B cell (primary cell): ENCODE results near the gene ZFYVE16. TPM values are rescaled to one million over a fixed set of nuclear protein-coding genes. Genes with fewer than 3 reads are reported as not detected.

ENCODE experiments used
- ATAC-seq: fragments of 200-7000 bp; cut with Tn5 transposase; one replicate; pipeline ENCODE4 v1.10.0; 2021; ENCODE audit warnings: low read depth, mild to moderate bottlenecking, moderate number of reproducible peaks, moderate library complexity
- CTCF ChIA-PET: fragments of 350-600 bp; sonication (Branson Sonifier 250); formaldehyde crosslinking; loops from one replicate; lab custom pipeline; 2021; ENCODE audit warnings: antibody characterized with exemption, inconsistent platforms; lab: Charles Lee
- POLR2A ChIA-PET: fragments of 350-600 bp; sonication (Branson Sonifier 250); formaldehyde crosslinking; loops from one replicate; lab custom pipeline; 2021; ENCODE audit warnings: antibody characterized with exemption; lab: Charles Lee
- DNase-seq: peaks from one replicate; pipeline ENCODE4 v3.0.0; 2013
- H2AFZ ChIP-seq: 2 replicates; pipeline ENCODE4 v1.6.1; 2012; ENCODE audit warnings: mild to moderate bottlenecking, low read depth, low read length; ENCODE audit not compliant: insufficient read depth, poor library complexity, severe bottlenecking
- H3K27ac ChIP-seq, 2 donors: 1 replicate in 1 of 2; 2 replicates in 1 of 2; pipeline ENCODE4 v1.5.1; 2012 to 2013; ENCODE audit warnings: low read length in 2 of 2, mild to moderate bottlenecking in 2 of 2, moderate library complexity in 1 of 2
- H3K27me3 ChIP-seq, 4 experiments: fragments of 200-600 bp in 1 of 4; sonication (generic) in 1 of 4; replicated peaks in 1 of 4; 1 replicate in 2 of 4; 2 replicates in 2 of 4; pipeline versions ENCODE4 v1.6.1 to v1.7.0; 2013 to 2016; ENCODE audit warnings: low read length in 3 of 4, mild to moderate bottlenecking in 2 of 4, mixed read lengths in 1 of 4, moderate library complexity in 1 of 4; ENCODE audit not compliant: insufficient read depth in 4 of 4, control insufficient read depth in 3 of 4; ENCODE audit errors: control extremely low read depth in 1 of 4
- H3K36me3 ChIP-seq, 2 experiments: replicated peaks in 1 of 2; 1 replicate in 1 of 2; 2 replicates in 1 of 2; pipeline versions ENCODE4 v1.6.1 to v1.7.1; 2013; ENCODE audit warnings: low read length in 1 of 2; ENCODE audit not compliant: insufficient read depth in 2 of 2, control insufficient read depth in 1 of 2; ENCODE audit errors: control extremely low read depth in 1 of 2, extremely low read depth in 1 of 2
- H3K4me1 ChIP-seq, 2 donors: fragments of 200-600 bp in 1 of 2; sonication (generic) in 1 of 2; 1 replicate in 1 of 2; 2 replicates in 1 of 2; pipeline versions ENCODE4 v1.5.1 to v1.6.1; 2013 to 2017; ENCODE audit warnings: low read length in 2 of 2; ENCODE audit not compliant: control insufficient read depth in 2 of 2, insufficient read depth in 2 of 2
- H3K4me2 ChIP-seq: replicated peaks from 2 replicates; pipeline ENCODE3; 2012; ENCODE audit warnings: mild to moderate bottlenecking, low read depth, low read length; ENCODE audit not compliant: poor library complexity, severe bottlenecking
- H3K4me3 ChIP-seq, 5 experiments: fragments of 200-600 bp in 1 of 5; sonication (generic) in 1 of 5; 1 replicate in 3 of 5; 2 replicates in 2 of 5; pipeline versions ENCODE4 v1.5.1 to v1.7.0; 2011 to 2016; ENCODE audit warnings: low read length in 4 of 5, mild to moderate bottlenecking in 4 of 5, low read depth in 2 of 5, control low read depth in 1 of 5, moderate library complexity in 1 of 5; ENCODE audit not compliant: insufficient read depth in 1 of 5; ENCODE audit errors: control extremely low read depth in 1 of 5, extremely low read depth in 1 of 5
- H3K79me2 ChIP-seq: fragments of 200-600 bp; sonication (generic); one replicate; pipeline ENCODE4 v1.6.0; 2016; ENCODE audit warnings: low read length; ENCODE audit not compliant: control insufficient read depth, insufficient read depth
- H3K9ac ChIP-seq: fragments of 200-600 bp; sonication (generic); 2 replicates; pipeline ENCODE4 v1.6.1; 2017; ENCODE audit warnings: mild to moderate bottlenecking, low read length, moderate library complexity
- H3K9me3 ChIP-seq, 3 donors: one replicate each; pipeline versions ENCODE4 v1.6.1 to v1.7.1; 2013; ENCODE audit warnings: low read length in 2 of 3; ENCODE audit not compliant: control insufficient read depth in 2 of 3, insufficient read depth in 1 of 3; ENCODE audit errors: control extremely low read depth in 1 of 3
- H4K20me1 ChIP-seq: 2 replicates; pipeline ENCODE4 v1.6.0; 2012; ENCODE audit warnings: mild to moderate bottlenecking, low read length; ENCODE audit not compliant: insufficient read depth, control insufficient read depth, poor library complexity, severe bottlenecking
- H3K27ac Mint-ChIP-seq: one replicate; pipeline ENCODE4 v1.8.0; 2021; ENCODE audit warnings: mixed read lengths
- H3K27me3 Mint-ChIP-seq: one replicate; pipeline ENCODE4 v1.8.0; 2021; ENCODE audit warnings: mixed read lengths
- H3K4me1 Mint-ChIP-seq: one replicate; pipeline ENCODE4 v1.8.0; 2021; ENCODE audit warnings: mixed read lengths
- H3K4me3 Mint-ChIP-seq: one replicate; pipeline ENCODE4 v1.8.0; 2021; ENCODE audit warnings: mixed read lengths
- H3K9me3 Mint-ChIP-seq: one replicate; pipeline ENCODE4 v1.8.0; 2022; ENCODE audit warnings: mixed read lengths; ENCODE audit not compliant: insufficient read depth
- CTCF ChIP-seq: fragments of 200-600 bp; IDR thresholded peaks from one replicate; pipeline ENCODE4 v1.8.0; 2022; ENCODE audit warnings: antibody characterized with exemption, mild to moderate bottlenecking
- EZH2 ChIP-seq: IDR thresholded peaks from 2 replicates; pipeline ENCODE4 v1.6.1; 2012; ENCODE audit warnings: borderline replicate concordance, low read depth, mild to moderate bottlenecking, moderate library complexity, low read length; ENCODE audit not compliant: insufficient read depth, poor library complexity, severe bottlenecking
- WGBS: methylation state at CpG from one replicate; pipeline ENCODE4 v1.1.5; 2013; ENCODE audit warnings: missing lambda C conversion rate; ENCODE audit not compliant: insufficient coverage; 5-methylcytosine and 5-hydroxymethylcytosine counted together
- intact Hi-C: fragments of 100-400 bp; cut with micrococcal nuclease; formaldehyde crosslinking; loops from one replicate; pipeline ENCODE4 v1.10.0; 2022
- polyA plus RNA-seq: library from polyadenylated mRNA; depleted of rRNA; stranded (reverse); fragments of >200 nt; gene quantifications from 2 replicates; pipeline ENCODE4 v1.2.3, GENCODE V29; 2012
- total RNA-seq, 2 donors: library from RNA; stranded (reverse); fragments of 120-200 nt in 1 of 2; gene quantifications; 1 replicate in 1 of 2; 2 replicates in 1 of 2; pipeline versions ENCODE4 v1.2.3 to v1.2.4, GENCODE V29; 2013 to 2022

The ZFYVE16 gene
- total and polyA plus RNA-seq, 2 donors (not counting 1 experiment from before 2014, with no cell fraction given): 4.7 to 38.3 TPM

DNA sequence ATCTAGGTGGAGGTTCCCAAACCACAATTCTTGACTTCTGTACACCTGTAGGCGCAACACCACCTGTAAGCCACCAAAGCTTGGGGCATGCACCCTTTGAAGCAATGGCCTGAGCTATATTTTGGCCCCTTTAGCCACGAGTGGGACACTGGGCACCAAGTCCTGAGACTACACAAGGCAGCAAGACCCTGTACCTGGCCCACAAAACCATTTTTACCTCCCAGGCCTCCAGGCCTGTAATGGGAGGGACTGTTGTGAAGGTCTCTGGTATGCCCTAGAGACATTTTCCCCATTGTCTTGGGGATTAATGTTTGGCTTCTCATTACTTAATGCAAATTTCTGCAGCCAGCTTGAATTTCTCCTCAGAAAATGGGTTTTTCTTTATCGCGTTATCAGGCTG lies 55.4 kb downstream of the ZFYVE16 start:
- H3K27ac Mint-ChIP-seq: no peak overlapping the region
- Histone ChIP-seq H3K79me2 (no peaks in the 10 kb centered on the region), H3K4me3 (no peak overlapping the region), H3K27me3 (no peaks in the 10 kb centered on the region), H3K9ac (no peak overlapping the region), H3K36me3 (peaks cover 14 to 30% of the 10 kb centered on the region in 2 experiments), H3K27ac (no peak overlapping the region), H2AFZ (no peak overlapping the region), H3K4me1 (no peaks in the 10 kb centered on the region), H4K20me1 (no peaks in the 10 kb centered on the region), H3K4me2 (no peak overlapping the region), H3K9me3 (peaks cover 4 to 16% (median 14%) of the 10 kb centered on the region in 3 donors)
- 93% methylated on average over 3 of the region's 4 CpGs for WGBS
- intact Hi-C loops: no loop called here
- DNase-seq (no peak), ATAC-seq (no peak)
- CTCF ChIA-PET: no interaction called here
- no peaks in the 10 kb centered on the region for H3K4me1 Mint-ChIP-seq
- no peaks in the 10 kb centered on the region for H3K27me3 Mint-ChIP-seq
- TF ChIP-seq EZH2 (no peak), CTCF (no peak)
- no peak overlapping the region for H3K4me3 Mint-ChIP-seq
- POLR2A ChIA-PET: no interaction called here
- H3K9me3 Mint-ChIP-seq: peaks cover 16% of the 10 kb centered on the region

DNA sequence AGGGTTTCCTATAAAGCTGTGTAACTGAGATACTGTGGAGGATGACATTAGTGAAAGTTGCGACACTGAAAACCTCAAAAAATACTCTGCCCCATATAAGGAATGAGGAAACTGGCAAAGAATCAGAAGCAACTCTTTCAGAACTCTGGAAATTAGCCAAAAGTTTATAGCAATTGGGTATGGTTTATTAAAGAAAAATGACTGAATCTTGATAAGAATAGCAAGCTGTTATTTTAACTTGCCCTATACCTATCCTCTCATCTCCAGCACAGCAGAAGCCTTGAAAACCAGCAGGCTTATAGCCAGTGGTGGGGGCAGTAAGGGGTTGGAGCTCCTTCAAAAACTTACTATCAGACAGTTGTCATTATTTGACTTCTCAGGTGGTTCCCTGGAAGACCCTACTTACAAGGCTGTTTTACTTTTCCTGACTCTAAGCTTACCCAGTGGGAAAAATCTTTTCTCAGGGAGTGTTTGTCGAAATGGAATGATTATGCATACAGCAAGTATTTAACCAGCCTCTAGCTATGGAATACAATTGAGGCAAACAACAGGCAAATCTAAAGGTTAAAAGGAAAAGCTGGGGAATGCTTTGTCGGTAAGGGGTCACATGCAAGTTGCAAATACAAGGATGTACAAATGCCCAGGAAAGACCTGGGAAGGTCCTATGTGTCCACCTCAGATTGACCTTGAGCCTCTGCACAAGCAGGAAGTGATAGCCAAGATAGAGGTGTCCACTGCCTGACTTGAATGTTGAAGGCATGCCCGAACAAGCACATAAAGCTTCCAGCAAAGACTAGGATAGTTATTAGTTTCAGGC lies 59.0 kb downstream of the ZFYVE16 start:
- CTCF ChIA-PET: no interaction called here
- WGBS: 92% methylated on average over 1 of the region's 4 CpGs
- TF ChIP-seq CTCF: no peak
- TF ChIP-seq EZH2: no peak

More for the DNA sequence above, 59.0 kb downstream of the ZFYVE16 start:
- Histone ChIP-seq H3K9me3 (peaks cover 4 to 28% (median 25%) of the 10 kb centered on the region in 3 donors), H3K36me3 (peaks cover 14 to 15% of the 10 kb centered on the region in 2 experiments), H3K27ac (no peak overlapping the region), H3K9ac (no peak overlapping the region), H3K27me3 (no peaks in the 10 kb centered on the region), H4K20me1 (no peaks in the 10 kb centered on the region), H3K79me2 (no peaks in the 10 kb centered on the region), H2AFZ (no peak overlapping the region), H3K4me2 (no peak overlapping the region), H3K4me3 (no peak overlapping the region), H3K4me1 (no peaks in the 10 kb centered on the region)
- no peak overlapping the region for H3K4me3 Mint-ChIP-seq
- no peaks in the 10 kb centered on the region for H3K4me1 Mint-ChIP-seq
- H3K27me3 Mint-ChIP-seq: no peaks in the 10 kb centered on the region
- H3K27ac Mint-ChIP-seq: no peak overlapping the region
- DNase-seq (no peak), ATAC-seq (no peak)
- peaks cover 21% of the 10 kb centered on the region for H3K9me3 Mint-ChIP-seq
- intact Hi-C loops: no loop called here
- POLR2A ChIA-PET: no interaction called here
